BLaER1 treated with 17β-estradiol and CSF1 and Interleukin-3, amounts not matched to agents 10 nM and 100 nM (cell line): Measurements from ENCODE around the gene GPX3.

Experiments used
- H3K27ac ChIP-seq, 11 experiments: shearing (Covaris generic); formaldehyde crosslinking; 2 replicates each; pipeline ENCODE4 v1.8.1; 2022
- H3K27me3 ChIP-seq, 11 experiments: shearing (Covaris generic); formaldehyde crosslinking; 2 replicates each; pipeline ENCODE4 v1.8.1; 2022
- H3K36me3 ChIP-seq, 11 experiments: shearing (Covaris generic); formaldehyde crosslinking; 2 replicates each; pipeline ENCODE4 v1.8.1; 2022
- H3K4me1 ChIP-seq, 10 experiments: shearing (Covaris generic); formaldehyde crosslinking; 2 replicates each; pipeline ENCODE4 v1.8.1; 2022
- H3K4me2 ChIP-seq, 11 experiments: shearing (Covaris generic); formaldehyde crosslinking; 2 replicates each; pipeline ENCODE4 v1.8.1; 2022
- H3K4me3 ChIP-seq, 10 experiments: shearing (Covaris generic); formaldehyde crosslinking; 2 replicates each; pipeline ENCODE4 v1.8.1; 2022
- H3K9ac ChIP-seq, 11 experiments: shearing (Covaris generic); formaldehyde crosslinking; 2 replicates each; pipeline ENCODE4 v1.8.1; 2022
- H3K9me3 ChIP-seq, 11 experiments: shearing (Covaris generic); formaldehyde crosslinking; replicated peaks in 1 of 11; 2 replicates each; pipeline ENCODE4 v1.8.1; 2022
- H4K20me1 ChIP-seq, 11 experiments: shearing (Covaris generic); formaldehyde crosslinking; 2 replicates each; pipeline ENCODE4 v1.8.1; 2022
- Cebpa-rat ChIP-seq, 11 experiments: shearing (Covaris generic); IDR thresholded peaks; 2 replicates each; pipeline ENCODE4 v1.8.1; 2022

The GPX3 gene

DNA sequence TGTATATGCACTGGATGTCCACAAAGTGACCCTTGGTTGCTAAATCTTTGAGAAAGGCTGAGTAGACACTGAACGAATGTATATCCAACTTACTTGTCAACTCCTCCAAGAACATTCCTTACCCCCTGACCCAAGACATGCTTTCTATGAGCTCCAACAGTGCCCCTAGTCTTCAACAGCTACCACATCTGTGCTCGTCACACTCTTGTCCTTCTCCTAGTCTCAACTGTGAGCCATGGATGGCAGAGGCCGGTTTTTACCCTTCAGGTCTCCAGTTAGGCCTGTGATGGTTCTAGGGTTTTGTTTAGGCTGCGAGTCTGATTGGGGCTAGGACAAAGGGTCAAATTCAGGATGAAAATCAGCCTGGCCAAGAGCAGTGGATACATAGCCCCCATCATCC is 19.0 kb upstream of the GPX3 start:
- TF ChIP-seq Cebpa-rat (IDR thresholded peaks at IDR 0.05), result no peak
- Histone ChIP-seq H3K27me3 (no peaks in the 10 kb centered on the region), H3K36me3 (no peaks in the 10 kb centered on the region), H3K4me2 (no peak overlapping the region), H3K9ac (peak overlapping the region in 1 of 11 experiments; percentile 8; a peak in 1 of 22 replicates), H3K4me1 (peaks cover 0 to 10% (median 5%) of the 10 kb centered on the region in 10 experiments; a peak in 10 of 20 replicates), H4K20me1 (no peaks in the 10 kb centered on the region), H3K9me3 (peaks cover 0 to 17% (median 11%) of the 10 kb centered on the region in 11 experiments; a peak in 14 of 22 replicates), H3K4me3 (no peak overlapping the region), H3K27ac (no peak overlapping the region)

DNA sequence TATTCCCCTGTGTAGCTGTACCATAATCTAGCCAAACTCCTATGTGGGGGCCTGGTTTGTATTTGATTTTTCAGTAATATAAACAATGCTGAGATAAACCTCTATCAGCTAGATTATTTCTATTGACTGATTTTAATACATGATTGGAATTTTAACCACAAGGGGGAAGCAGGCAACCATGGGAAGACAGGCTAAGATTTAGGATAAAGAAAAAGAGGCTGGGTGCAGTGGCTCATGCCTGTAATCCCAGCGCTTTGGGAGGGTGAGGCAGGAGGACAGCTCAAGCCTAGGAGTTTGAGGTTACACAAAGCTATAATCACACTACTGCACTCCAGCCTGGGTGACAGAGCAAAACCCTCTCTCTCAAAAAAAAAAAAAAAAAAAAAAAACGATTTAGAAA is 18.1 kb upstream of the GPX3 start:
- H3K27me3 ChIP-seq, result no peaks in the 10 kb centered on the region
- H3K9me3 ChIP-seq, result peaks cover 0 to 10% (median 3%) of the 10 kb centered on the region in 11 experiments; a peak in 8 of 22 replicates
- no peak overlapping the region for H3K9ac ChIP-seq
- H3K36me3 ChIP-seq, result no peaks in the 10 kb centered on the region
- no peak overlapping the region for H3K27ac ChIP-seq
- H3K4me2 ChIP-seq, result no peak overlapping the region
- peaks cover 0 to 18% (median 7%) of the 10 kb centered on the region in 10 experiments; a peak in 10 of 20 replicates for H3K4me1 ChIP-seq
- no peaks in the 10 kb centered on the region for H4K20me1 ChIP-seq
- no peak for TF ChIP-seq Cebpa-rat (IDR thresholded peaks at IDR 0.05)
- no peak overlapping the region for H3K4me3 ChIP-seq

DNA sequence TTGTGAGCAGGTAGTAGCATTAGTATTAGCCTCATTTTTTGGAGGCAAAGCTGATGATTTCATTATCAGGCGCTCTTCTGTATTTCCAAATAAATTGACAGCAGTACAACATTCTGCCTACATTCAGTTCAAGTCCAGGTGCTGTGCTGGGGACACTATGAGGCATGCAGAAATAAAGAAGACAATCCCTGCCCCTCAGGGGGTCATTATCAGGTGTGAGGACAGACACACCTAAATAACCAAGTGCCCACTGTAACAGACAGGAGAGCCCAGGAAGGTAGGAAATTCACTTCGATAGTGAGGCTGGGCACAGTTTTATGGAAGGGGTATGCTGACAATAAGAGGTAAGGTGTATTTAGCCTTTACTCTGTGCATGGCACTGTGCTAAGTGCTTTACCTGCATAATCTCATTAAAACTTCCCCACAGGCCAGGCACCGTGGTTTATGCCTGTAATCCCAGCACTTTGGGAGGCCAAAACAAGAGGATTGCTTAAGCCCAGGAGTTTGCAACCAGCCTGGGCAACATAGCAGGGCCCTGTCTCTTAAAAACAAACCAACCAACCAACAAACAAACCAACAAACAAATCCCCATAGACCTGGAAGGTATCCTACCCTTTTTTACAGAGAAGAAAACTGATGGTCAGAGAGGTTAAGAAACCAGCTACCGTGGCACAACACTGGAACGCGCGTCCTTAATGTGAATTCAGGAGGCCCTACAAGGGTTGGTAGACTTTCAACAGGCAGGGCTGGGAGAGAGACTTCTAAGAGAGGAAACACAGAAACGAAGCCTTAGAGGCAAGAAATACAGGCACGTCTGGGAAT is 17.5 kb upstream of the GPX3 start:
- no peaks in the 10 kb centered on the region for H3K36me3 ChIP-seq
- no peaks in the 10 kb centered on the region for H3K27me3 ChIP-seq
- H3K4me2 ChIP-seq, result no peak overlapping the region
- H3K4me1 ChIP-seq, result peaks cover 0 to 23% (median 7%) of the 10 kb centered on the region in 10 experiments; a peak in 10 of 20 replicates
- no peak overlapping the region for H3K4me3 ChIP-seq
- TF ChIP-seq Cebpa-rat (IDR thresholded peaks at IDR 0.05), result no peak
- no peak overlapping the region for H3K9ac ChIP-seq
- H3K27ac ChIP-seq, result no peak overlapping the region
- no peaks in the 10 kb centered on the region for H4K20me1 ChIP-seq
- peaks cover 0 to 3% (median 0%) of the 10 kb centered on the region in 11 experiments; a peak in 4 of 22 replicates for H3K9me3 ChIP-seq

DNA sequence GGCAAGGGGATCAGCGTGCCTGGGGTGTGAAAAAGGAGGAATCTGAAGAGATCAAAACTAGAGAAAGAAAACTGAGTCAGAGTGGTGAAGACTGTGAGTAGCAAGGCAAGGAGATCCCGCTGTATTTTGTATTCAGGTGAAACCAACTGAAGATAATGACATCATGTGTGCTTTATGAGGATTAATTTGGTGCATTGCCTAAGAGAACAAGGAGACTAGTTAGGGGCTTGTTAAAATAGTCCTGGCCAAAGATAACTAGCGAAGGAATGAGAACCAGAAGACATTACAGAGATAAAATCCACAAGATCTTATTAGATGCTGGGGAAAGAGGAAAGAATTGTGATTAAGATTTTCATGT is 16.9 kb upstream of the GPX3 start:
- no peaks in the 10 kb centered on the region for H4K20me1 ChIP-seq
- H3K36me3 ChIP-seq, result no peaks in the 10 kb centered on the region
- no peak overlapping the region for H3K4me3 ChIP-seq
- H3K9ac ChIP-seq, result no peak overlapping the region
- no peaks in the 10 kb centered on the region for H3K27me3 ChIP-seq
- no peak overlapping the region for H3K27ac ChIP-seq
- H3K9me3 ChIP-seq, result no peaks in the 10 kb centered on the region
- TF ChIP-seq Cebpa-rat (IDR thresholded peaks at IDR 0.05), result no peak
- peaks cover 0 to 23% (median 7%) of the 10 kb centered on the region in 10 experiments; a peak in 10 of 20 replicates for H3K4me1 ChIP-seq
- H3K4me2 ChIP-seq, result no peak overlapping the region

DNA sequence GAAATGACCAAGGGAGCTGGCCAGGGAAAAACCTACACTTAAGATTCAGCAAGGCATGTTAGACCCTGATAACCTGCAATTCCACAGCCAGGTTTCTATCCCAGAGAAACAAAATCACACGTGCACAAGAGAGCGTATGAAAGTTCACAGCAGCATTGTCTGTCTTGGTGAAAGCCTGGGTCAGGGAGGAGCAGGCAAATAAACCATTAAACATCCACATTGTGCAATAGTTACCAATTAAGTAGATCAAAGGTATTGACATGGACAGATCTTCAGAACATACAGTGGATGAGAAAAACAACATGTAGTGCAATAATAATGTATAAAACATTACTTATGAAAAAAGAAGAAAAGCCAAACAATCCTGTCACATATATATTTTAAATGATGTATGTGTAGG is 15.9 kb upstream of the GPX3 start:
- H3K36me3 ChIP-seq, result no peaks in the 10 kb centered on the region
- H3K27ac ChIP-seq, result no peak overlapping the region
- TF ChIP-seq Cebpa-rat (IDR thresholded peaks at IDR 0.05), result peak in 3 of 11 experiments; percentile 13 to 39 (median 27); a peak in 2 of 22 replicates
- no peaks in the 10 kb centered on the region for H3K27me3 ChIP-seq
- no peak overlapping the region for H3K4me2 ChIP-seq
- H4K20me1 ChIP-seq, result no peaks in the 10 kb centered on the region
- no peak overlapping the region for H3K4me3 ChIP-seq
- no peak overlapping the region for H3K9ac ChIP-seq
- no peaks in the 10 kb centered on the region for H3K9me3 ChIP-seq
- H3K4me1 ChIP-seq, result peaks cover 0 to 23% (median 7%) of the 10 kb centered on the region in 10 experiments; a peak in 10 of 20 replicates

DNA sequence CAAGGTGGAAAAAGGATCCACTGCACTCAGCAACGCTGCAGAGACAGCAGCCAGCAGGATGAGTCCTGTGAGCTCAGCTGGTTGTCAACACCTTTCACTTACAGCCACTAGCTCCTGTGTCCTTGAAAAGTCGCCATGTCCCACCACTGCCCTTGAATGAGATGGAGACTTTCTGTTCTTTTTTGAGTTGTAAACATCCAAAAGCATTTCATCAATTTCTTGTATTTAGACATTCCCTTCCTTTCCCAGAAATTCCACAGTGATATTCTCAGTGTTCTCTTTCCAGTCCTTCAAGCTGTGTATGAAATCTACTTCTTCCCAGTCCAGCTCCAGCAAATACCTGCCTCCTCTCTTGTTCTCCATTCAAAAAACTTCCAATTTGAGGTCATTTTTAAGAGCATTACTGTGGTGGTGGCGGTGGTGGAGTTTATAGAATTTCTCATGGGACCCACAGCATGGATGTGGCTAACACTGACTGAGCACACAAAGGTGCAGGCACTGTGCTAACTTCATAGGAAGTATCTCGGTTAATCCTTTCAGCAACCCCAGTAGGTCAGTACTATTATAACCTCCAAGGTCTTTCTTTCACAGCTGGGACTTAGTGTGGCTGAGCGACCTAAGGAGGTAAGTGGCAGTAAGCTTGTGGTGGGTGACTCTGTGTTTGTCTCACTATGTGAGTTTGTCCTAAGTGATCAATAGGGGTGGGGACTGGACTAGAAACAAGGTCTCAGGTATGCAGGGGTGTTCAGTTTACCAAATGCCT is 15.0 kb upstream of the GPX3 start:
- Histone ChIP-seq H3K36me3 (no peaks in the 10 kb centered on the region), H3K27me3 (no peaks in the 10 kb centered on the region), H3K4me2 (peak overlapping the region in 2 of 11 experiments; percentile 74 to 84; a peak in 3 of 22 replicates), H3K9ac (no peak overlapping the region), H3K4me3 (no peak overlapping the region), H3K4me1 (peaks cover 0 to 23% (median 7%) of the 10 kb centered on the region in 10 experiments; a peak in 10 of 20 replicates), H3K9me3 (no peaks in the 10 kb centered on the region), H4K20me1 (no peaks in the 10 kb centered on the region), H3K27ac (no peak overlapping the region)
- no peak for TF ChIP-seq Cebpa-rat (IDR thresholded peaks at IDR 0.05)

DNA sequence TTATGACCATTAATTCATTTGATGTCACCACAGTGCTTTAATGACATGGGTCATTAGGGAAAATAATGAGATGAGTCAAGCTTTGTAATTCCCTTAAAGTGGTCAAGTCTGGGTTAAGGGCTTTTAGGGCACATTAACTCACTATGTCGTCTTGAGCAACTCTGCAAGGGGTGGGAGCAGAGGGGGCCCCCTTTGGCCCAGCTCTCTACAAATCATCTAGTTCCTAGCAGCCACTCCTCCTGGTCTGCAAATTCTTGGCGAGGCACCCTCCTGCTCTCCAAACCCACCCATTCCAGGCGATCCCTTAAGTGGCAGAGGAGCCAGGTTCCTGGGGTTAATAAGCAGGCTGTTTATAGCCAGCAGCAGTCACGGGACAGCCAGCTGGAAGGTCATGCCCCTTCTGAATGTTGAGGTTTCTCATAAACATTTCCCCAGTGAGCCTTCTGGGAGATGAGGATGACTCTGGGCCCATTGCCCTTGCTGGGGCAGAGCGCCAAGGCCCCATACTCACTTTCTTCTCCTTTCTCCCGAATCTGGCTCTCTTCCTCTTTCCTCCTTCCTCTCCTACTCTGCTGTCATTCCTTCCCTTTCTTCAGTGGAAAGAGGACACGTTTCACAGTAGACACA is 14.3 kb upstream of the GPX3 start:
- no peak overlapping the region for H3K9ac ChIP-seq
- H3K4me3 ChIP-seq, result no peak overlapping the region
- H4K20me1 ChIP-seq, result no peaks in the 10 kb centered on the region
- H3K4me1 ChIP-seq, result peaks cover 0 to 23% (median 7%) of the 10 kb centered on the region in 10 experiments; a peak in 10 of 20 replicates
- H3K4me2 ChIP-seq, result peak overlapping the region in 6 of 11 experiments; percentile 14 to 84 (median 24); a peak in 9 of 22 replicates
- no peak overlapping the region for H3K27ac ChIP-seq
- no peaks in the 10 kb centered on the region for H3K36me3 ChIP-seq
- H3K9me3 ChIP-seq, result no peaks in the 10 kb centered on the region
- H3K27me3 ChIP-seq, result no peaks in the 10 kb centered on the region
- TF ChIP-seq Cebpa-rat (IDR thresholded peaks at IDR 0.05), result no peak

DNA sequence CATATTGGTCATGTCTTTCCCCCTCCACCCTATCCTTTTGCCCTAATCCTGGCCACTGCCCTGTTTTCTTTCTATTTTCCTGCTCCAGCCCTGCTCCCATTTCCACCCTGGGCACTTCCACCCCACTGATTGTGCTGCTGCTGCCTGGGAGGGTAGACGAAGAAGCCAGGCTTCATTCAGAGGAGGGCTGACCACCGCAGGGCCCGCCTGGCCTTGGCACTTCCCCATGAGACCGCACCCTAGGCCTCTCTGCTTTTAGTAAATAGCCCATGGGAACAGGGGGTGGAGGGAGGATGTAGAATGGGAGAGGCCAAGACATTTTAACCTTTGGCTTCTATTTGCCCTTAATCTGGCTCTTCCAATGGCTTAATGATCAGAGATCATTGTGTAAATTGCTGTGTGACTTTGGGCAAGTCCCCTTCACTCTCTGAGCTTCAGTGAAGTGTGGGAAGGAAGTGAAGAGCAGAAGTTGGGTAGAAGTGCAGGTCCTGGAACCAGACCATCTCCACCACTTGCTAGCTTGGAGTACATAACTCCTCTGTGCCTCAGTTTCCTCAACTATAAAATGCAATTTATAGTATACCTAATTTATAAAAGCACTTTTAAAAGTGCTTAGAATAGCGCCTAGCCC is 13.6 kb upstream of the GPX3 start:
- TF ChIP-seq Cebpa-rat (IDR thresholded peaks at IDR 0.05), result no peak

More for the DNA sequence above, 13.6 kb upstream of the GPX3 start:
- H3K4me2 ChIP-seq, result peak overlapping the region in 3 of 11 experiments; percentile 31 to 84 (median 74); a peak in 6 of 22 replicates
- no peak overlapping the region for H3K27ac ChIP-seq
- H3K9me3 ChIP-seq, result no peaks in the 10 kb centered on the region
- H4K20me1 ChIP-seq, result no peaks in the 10 kb centered on the region
- H3K9ac ChIP-seq, result no peak overlapping the region
- H3K36me3 ChIP-seq, result no peaks in the 10 kb centered on the region
- H3K4me3 ChIP-seq, result no peak overlapping the region
- H3K4me1 ChIP-seq, result peaks cover 0 to 23% (median 7%) of the 10 kb centered on the region in 10 experiments; a peak in 10 of 20 replicates
- no peaks in the 10 kb centered on the region for H3K27me3 ChIP-seq
